A549 (cell line): ENCODE data around the gene RTN4RL1. TPM values are rescaled to one million over a fixed set of nuclear protein-coding genes. Genes with fewer than 3 reads are reported as not detected.

ENCODE experiments used
- ATAC-seq, 2 experiments: fragments of 200-7000 bp in 1 of 2; fragments of >200 bp in 1 of 2; cut with Nextera tagmentation in 1 of 2; cut with Tn5 transposase in 1 of 2; 3 replicates each; pipeline versions ENCODE4 v1.8.0 to v1.9.1; 2018 to 2020; ENCODE audit warnings: mild to moderate bottlenecking in 1 of 2, moderate library complexity in 1 of 2
- CTCF ChIA-PET: fragments of 300-600 bp; sonication (Branson Sonifier 250); formaldehyde crosslinking; extraction: SDS; loops from one replicate; lab custom pipeline; 2021; ENCODE audit warnings: antibody characterized with exemption, inconsistent platforms; lab: Yijun Ruan, JAX
- POLR2A ChIA-PET: fragments of 350-600 bp; formaldehyde crosslinking; extraction: SDS; loops from one replicate; lab custom pipeline; 2021; ENCODE audit warnings: antibody characterized with exemption, inconsistent platforms; lab: Yijun Ruan, JAX
- DNase-seq, 2 experiments: peaks; one replicate each; pipeline versions ENCODE4 v3.0.0 to v3.0.0-alpha.2; 2011 to 2016; ENCODE audit warnings: low read depth in 1 of 2, low spot score in 1 of 2
- FAIRE-seq: peaks from 2 replicates; lab custom pipeline; 2011; peaks lifted over from hg19 to GRCh38; lab: Jason Lieb, UNC
- H3K27ac ChIP-seq, 2 experiments: fragments of >200 bp; sonication (Bioruptor Twin); formaldehyde crosslinking; 3 replicates each; pipeline ENCODE4 v1.5.1; 2016 to 2017
- H3K4me1 ChIP-seq: fragments of >200 bp; sonication (Bioruptor Twin); formaldehyde crosslinking; 3 replicates; pipeline ENCODE4 v1.6.1; 2016
- H3K4me2 ChIP-seq: fragments of >200 bp; sonication (Bioruptor Twin); formaldehyde crosslinking; 3 replicates; pipeline ENCODE4 v1.6.1; 2016
- H3K4me3 ChIP-seq: fragments of >200 bp; sonication (Bioruptor Twin); formaldehyde crosslinking; 3 replicates; pipeline ENCODE4 v1.5.1; 2016
- H3K9me3 ChIP-seq: fragments of >200 bp; sonication (Bioruptor Twin); formaldehyde crosslinking; 3 replicates; pipeline ENCODE4 v1.6.1; 2016
- CBX8 ChIP-seq: fragments of 200-600 bp; sonication (generic); IDR thresholded peaks from 2 replicates; pipeline ENCODE4 v1.6.1; 2016
- CHD2 ChIP-seq: fragments of 150-350 bp; IDR thresholded peaks from 2 replicates; pipeline ENCODE4 v1.6.1; 2014; ENCODE audit warnings: low read length; ENCODE audit not compliant: partially characterized antibody
- CHD4 ChIP-seq: fragments of 200-600 bp; sonication (generic); IDR thresholded peaks from 2 replicates; pipeline ENCODE4 v1.6.1; 2016; ENCODE audit warnings: antibody characterized with exemption, mild to moderate bottlenecking, borderline replicate concordance
- EHF ChIP-seq: fragments of 250-450 bp; sonication (Bioruptor Pico); IDR thresholded peaks from 2 replicates; pipeline ENCODE4 v1.5.0; 2020; ENCODE audit warnings: mild to moderate bottlenecking
- EHMT2 ChIP-seq: fragments of 200-600 bp; sonication (generic); IDR thresholded peaks from 2 replicates; pipeline ENCODE4 v1.6.1; 2016; ENCODE audit warnings: antibody characterized with exemption, low read depth, mild to moderate bottlenecking, moderate library complexity
- ESRRA ChIP-seq: fragments of 150-350 bp; IDR thresholded peaks from 2 replicates; pipeline ENCODE4 v1.6.1; 2014; ENCODE audit warnings: mild to moderate bottlenecking, low read length, borderline replicate concordance
- FOSL2 ChIP-seq, 2 experiments: fragments of 450-650 bp in 1 of 2; fragments of >200 bp in 1 of 2; sonication (Bioruptor Twin) in 1 of 2; formaldehyde crosslinking; IDR thresholded peaks; 2 replicates each; pipeline versions ENCODE4 v1.5.0 to v1.6.1; 2016 to 2020; ENCODE audit warnings: mild to moderate bottlenecking in 1 of 2, moderate library complexity in 1 of 2
- FOXS1 ChIP-seq: fragments of 250-450 bp; sonication (Bioruptor Pico); IDR thresholded peaks from 2 replicates; pipeline ENCODE4 v1.5.0; 2020; ENCODE audit warnings: mild to moderate bottlenecking, moderate library complexity
- GATA3 ChIP-seq: IDR thresholded peaks from 2 replicates; pipeline ENCODE4 v1.6.1; 2012; ENCODE audit warnings: borderline replicate concordance
- HEYL ChIP-seq: fragments of 250-450 bp; sonication (Bioruptor Pico); IDR thresholded peaks from 2 replicates; pipeline ENCODE4 v1.8.0; 2021; ENCODE audit warnings: mild to moderate bottlenecking, moderate library complexity
- HMGXB4 ChIP-seq: fragments of 250-450 bp; sonication (Bioruptor Pico); IDR thresholded peaks from 2 replicates; pipeline ENCODE4 v1.5.0; 2021; ENCODE audit warnings: mild to moderate bottlenecking, moderate library complexity, borderline replicate concordance
- HOXA7 ChIP-seq: fragments of 250-450 bp; sonication (Bioruptor Pico); IDR thresholded peaks from 2 replicates; pipeline ENCODE4 v1.5.0; 2020; ENCODE audit warnings: mild to moderate bottlenecking, moderate library complexity
- HOXB5 ChIP-seq: fragments of 250-450 bp; sonication (Bioruptor Pico); IDR thresholded peaks from 2 replicates; pipeline ENCODE4 v1.5.0; 2020; ENCODE audit warnings: mild to moderate bottlenecking, moderate library complexity
- JUN ChIP-seq, 2 experiments: fragments of >200 bp; sonication (Bioruptor Twin); formaldehyde crosslinking; IDR thresholded peaks; 2 replicates in 1 of 2; 3 replicates in 1 of 2; pipeline ENCODE4 v1.6.1; 2016 to 2017
- KDM5A ChIP-seq: fragments of 200-600 bp; sonication (generic); IDR thresholded peaks from 2 replicates; pipeline ENCODE4 v1.6.1; 2016; ENCODE audit warnings: antibody characterized with exemption, mild to moderate bottlenecking
- MAFK ChIP-seq: fragments of 450-650 bp; IDR thresholded peaks from 2 replicates; pipeline ENCODE4 v1.6.1; 2014; ENCODE audit not compliant: partially characterized antibody
- NR3C1 ChIP-seq: fragments of >200 bp; sonication (Bioruptor Twin); formaldehyde crosslinking; IDR thresholded peaks from 3 replicates; pipeline ENCODE4 v1.6.1; 2017
- PBX3 ChIP-seq: IDR thresholded peaks from 2 replicates; pipeline ENCODE4 v1.6.1; 2012
- PHF8 ChIP-seq: fragments of 200-600 bp; sonication (generic); IDR thresholded peaks from 2 replicates; pipeline ENCODE4 v1.6.1; 2016; ENCODE audit warnings: low read depth, mild to moderate bottlenecking, antibody characterized with exemption, moderate library complexity, borderline replicate concordance
- POLR2A ChIP-seq: IDR thresholded peaks from 2 replicates; pipeline ENCODE4 v1.6.1; 2012; ENCODE audit warnings: mild to moderate bottlenecking, low read length
- POLR2AphosphoS2 ChIP-seq: conservative IDR thresholded peaks from 2 replicates; pipeline ENCODE4 v1.6.1; 2012; ENCODE audit warnings: low read length, improper control_type of control experiment, inconsistent platforms
- RAD21 ChIP-seq, 2 experiments: fragments of >200 bp in 1 of 2; sonication (Bioruptor Twin) in 1 of 2; formaldehyde crosslinking in 1 of 2; IDR thresholded peaks in 1 of 2; conservative IDR thresholded peaks in 1 of 2; 2 replicates in 1 of 2; 3 replicates in 1 of 2; pipeline ENCODE4 v1.6.1; 2012 to 2018; ENCODE audit warnings: inconsistent platforms in 1 of 2
- RCOR1 ChIP-seq: fragments of 150-350 bp; IDR thresholded peaks from 2 replicates; pipeline ENCODE4 v1.6.1; 2014; ENCODE audit warnings: antibody characterized with exemption, low read length, low read depth
- RFX5 ChIP-seq: fragments of 450-650 bp; IDR thresholded peaks from 2 replicates; pipeline ENCODE4 v1.7.1; 2014; ENCODE audit warnings: antibody characterized with exemption, mild to moderate bottlenecking, moderate library complexity
- SMC3 ChIP-seq: fragments of >200 bp; sonication (Bioruptor Twin); formaldehyde crosslinking; IDR thresholded peaks from 3 replicates; pipeline ENCODE4 v1.6.1; 2018; ENCODE audit warnings: inconsistent platforms
- SREBF2 ChIP-seq: fragments of 450-650 bp; IDR thresholded peaks from 2 replicates; pipeline ENCODE4 v1.6.1; 2014; ENCODE audit warnings: mild to moderate bottlenecking, moderate library complexity
- ZFP36 ChIP-seq: fragments of 450-650 bp; IDR thresholded peaks from 2 replicates; pipeline ENCODE4 v1.6.1; 2014; ENCODE audit warnings: borderline replicate concordance; ENCODE audit not compliant: partially characterized antibody
- WGBS: methylation state at CpG from one replicate; pipeline ENCODE4 v1.1.6; 2017; ENCODE audit errors: missing lambda C conversion rate; 5-methylcytosine and 5-hydroxymethylcytosine counted together
- polyA plus RNA-seq, 4 experiments: library from polyadenylated mRNA; depleted of rRNA in 3 of 4; stranded (reverse); fragments of >200 nt; fragmentation: RNase III in 1 of 4; extraction: RNeasy Plus Mini Kit Qiagen cat#74134 plus additional on column Dnase treatment in 1 of 4; gene quantifications; 2 replicates in 3 of 4; 3 replicates in 1 of 4; pipeline ENCODE4 v1.2.3, GENCODE V29; 2011 to 2017
- TF ChIP-seq, protein P1 (sequence below): fragments of >200 bp; sonication (Bioruptor Twin); formaldehyde crosslinking; IDR thresholded peaks from 3 replicates; pipeline ENCODE4 v1.5.1; 2016
- TF ChIP-seq, protein P2 (sequence below): IDR thresholded peaks from 2 replicates; pipeline ENCODE4 v1.6.1; 2012; ENCODE audit warnings: low read depth, borderline replicate concordance

Gene RTN4RL1
- polyA plus RNA-seq, 2 of the 4 experiments (the other 2 are of a cell fraction) = 0.39 to 1.5 TPM

GRCh38 chr17:2034157-2034556 lies 9.0 kb upstream of the RTN4RL1 start:
- Histone ChIP-seq H3K4me1 (peaks cover 21% of the 10 kb centered on the region), H3K4me3 (no peak overlapping the region), H3K9me3 (no peaks in the 10 kb centered on the region), H3K27ac (no peak overlapping the region), H3K4me2 (no peak overlapping the region)
- POLR2A ChIA-PET = no interaction called here
- CTCF ChIA-PET = interaction anchor here (1.0 to 17.0 kb wide), 7 partner anchors 8 to 121 kb away, joined by 3 to 420 read pairs (median 128); partner anchors contain the start of genes DPH1, HIC1, OVCA2 and RTN4RL1
- no peak for ATAC-seq
- no peak for DNase-seq
- WGBS = 79% methylated on average over 5 of the region's 7 CpGs
- TF ChIP-seq NR3C1 (no peak), RFX5 (no peak), EHMT2 (no peak), HEYL (CRISPR knock-in tag) (no peak), EHF (CRISPR knock-in tag) (no peak), GATA3 (no peak), HOXA7 (CRISPR knock-in tag) (no peak), CHD4 (no peak), ESRRA (no peak)
- no peak for FAIRE-seq

DNA sequence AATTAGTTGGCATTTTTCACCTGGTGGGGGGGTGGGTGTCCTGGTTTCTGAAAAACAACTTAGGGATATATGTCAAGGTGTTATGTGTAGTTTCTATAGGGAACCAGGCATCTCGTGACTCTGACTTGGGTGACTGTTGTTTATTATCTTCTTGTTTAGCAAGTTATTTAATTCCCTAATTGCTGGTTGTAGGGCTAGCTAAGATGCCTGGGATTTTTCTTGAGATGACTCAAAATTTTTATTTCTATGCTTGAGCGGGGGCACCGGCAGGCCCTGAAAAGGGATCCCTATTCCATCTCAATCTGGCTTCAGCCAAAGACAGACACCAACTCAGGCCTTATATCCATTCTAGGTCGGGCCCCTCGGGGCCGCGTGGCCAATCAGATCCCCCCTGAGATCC lies 8.0 kb upstream of the RTN4RL1 start:
- Histone ChIP-seq H3K9me3 (no peaks in the 10 kb centered on the region), H3K27ac (no peak overlapping the region), H3K4me2 (no peak overlapping the region), H3K4me1 (peaks cover 21% of the 10 kb centered on the region), H3K4me3 (no peak overlapping the region)
- no peak for ATAC-seq
- WGBS = 85% methylated on average over 7 of the region's 7 CpGs
- no peak for TF ChIP-seq POLR2AphosphoS2
- TF ChIP-seq RAD21 (conservative IDR thresholded peaks at IDR 0.05 in 1 of 2, IDR thresholded peaks at IDR 0.05 in 1 of 2) = no peak
- TF ChIP-seq HMGXB4 (CRISPR knock-in tag) = no peak
- ChIA-PET CTCF (interaction anchor here (1.0 to 17.0 kb wide), 6 partner anchors 9 to 144 kb away, joined by 3 to 420 read pairs (median 108); partner anchors contain the start of gene OVCA2), POLR2A (no interaction called here)
- DNase-seq = no peak
- no peak for FAIRE-seq

GRCh38 chr17:2030779-2031163 lies 5.6 kb upstream of the RTN4RL1 start:
- ChIA-PET POLR2A (interaction anchor here (0.6 to 1.1 kb wide), 2 partner anchors 10 to 251 kb away, joined by 3 read pairs; no protein-coding TSS in a partner anchor), CTCF (interaction anchor here (0.5 to 17.0 kb wide), 11 partner anchors 11 to 332 kb away, joined by 3 to 420 read pairs (median 6); partner anchors contain the start of genes HIC1 and OVCA2)
- no peak for FAIRE-seq
- DNase-seq = peak in 1 of 2 experiments; percentile 92
- H3K4me2 ChIP-seq = peak overlapping the region; percentile 83
- WGBS = 23% methylated on average over 10 of the region's 10 CpGs
- ATAC-seq = no peak; a peak in 3 of 6 replicates
- peak overlapping the region; percentile 80 for H3K4me3 ChIP-seq
- no peaks in the 10 kb centered on the region for H3K9me3 ChIP-seq
- TF ChIP-seq POLR2AphosphoS2 (no peak), FOSL2 (IDR thresholded peaks at IDR 0.05) (no peak), FOSL2 (CRISPR knock-in tag; IDR thresholded peaks at IDR 0.05) (no peak), RCOR1 (no peak), PHF8 (no peak), CHD2 (no peak), ZFP36 (no peak), RAD21 (conservative IDR thresholded peaks at IDR 0.05 in 1 of 2, IDR thresholded peaks at IDR 0.05 in 1 of 2) (peak; percentile 53 to 80; a peak in 2 of 5 replicates), SMC3 (peak; percentile 28; the same call in 1 of the 3 replicates), MAFK (no peak), KDM5A (no peak), SREBF2 (no peak), POLR2A (no peak), JUN (IDR thresholded peaks at IDR 0.05) (no peak), HOXB5 (CRISPR knock-in tag) (no peak), FOXS1 (no peak), HOXA7 (CRISPR knock-in tag) (no peak), CBX8 (no peak), EHMT2 (no peak), PBX3 (0 out of 2 replicates have a peak, but pooled peaks have one; percentile 23)
- TF ChIP-seq, protein P1, sequence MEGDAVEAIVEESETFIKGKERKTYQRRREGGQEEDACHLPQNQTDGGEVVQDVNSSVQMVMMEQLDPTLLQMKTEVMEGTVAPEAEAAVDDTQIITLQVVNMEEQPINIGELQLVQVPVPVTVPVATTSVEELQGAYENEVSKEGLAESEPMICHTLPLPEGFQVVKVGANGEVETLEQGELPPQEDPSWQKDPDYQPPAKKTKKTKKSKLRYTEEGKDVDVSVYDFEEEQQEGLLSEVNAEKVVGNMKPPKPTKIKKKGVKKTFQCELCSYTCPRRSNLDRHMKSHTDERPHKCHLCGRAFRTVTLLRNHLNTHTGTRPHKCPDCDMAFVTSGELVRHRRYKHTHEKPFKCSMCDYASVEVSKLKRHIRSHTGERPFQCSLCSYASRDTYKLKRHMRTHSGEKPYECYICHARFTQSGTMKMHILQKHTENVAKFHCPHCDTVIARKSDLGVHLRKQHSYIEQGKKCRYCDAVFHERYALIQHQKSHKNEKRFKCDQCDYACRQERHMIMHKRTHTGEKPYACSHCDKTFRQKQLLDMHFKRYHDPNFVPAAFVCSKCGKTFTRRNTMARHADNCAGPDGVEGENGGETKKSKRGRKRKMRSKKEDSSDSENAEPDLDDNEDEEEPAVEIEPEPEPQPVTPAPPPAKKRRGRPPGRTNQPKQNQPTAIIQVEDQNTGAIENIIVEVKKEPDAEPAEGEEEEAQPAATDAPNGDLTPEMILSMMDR = peak; percentile 52; the same call in 2 of the 3 replicates
- TF ChIP-seq, protein P2, sequence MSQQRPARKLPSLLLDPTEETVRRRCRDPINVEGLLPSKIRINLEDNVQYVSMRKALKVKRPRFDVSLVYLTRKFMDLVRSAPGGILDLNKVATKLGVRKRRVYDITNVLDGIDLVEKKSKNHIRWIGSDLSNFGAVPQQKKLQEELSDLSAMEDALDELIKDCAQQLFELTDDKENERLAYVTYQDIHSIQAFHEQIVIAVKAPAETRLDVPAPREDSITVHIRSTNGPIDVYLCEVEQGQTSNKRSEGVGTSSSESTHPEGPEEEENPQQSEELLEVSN = 0 out of 2 replicates have a peak, but pooled peaks have one; percentile 24
- TF ChIP-seq, all 56 proteins: peak for 5
- H3K27ac ChIP-seq = peak overlapping the region; percentile 8 to 90; a peak in 4 of 6 replicates
- H3K4me1 ChIP-seq = peaks cover 21% of the 10 kb centered on the region
